Measurements from ENCODE around the gene GRID1. TPM values are rescaled to one million over a fixed set of nuclear protein-coding genes. Genes with fewer than 3 reads are reported as not detected.

Gene GRID1
- total RNA-seq, 1 donor from 2014 or later, result under 0.01 TPM

DNA sequence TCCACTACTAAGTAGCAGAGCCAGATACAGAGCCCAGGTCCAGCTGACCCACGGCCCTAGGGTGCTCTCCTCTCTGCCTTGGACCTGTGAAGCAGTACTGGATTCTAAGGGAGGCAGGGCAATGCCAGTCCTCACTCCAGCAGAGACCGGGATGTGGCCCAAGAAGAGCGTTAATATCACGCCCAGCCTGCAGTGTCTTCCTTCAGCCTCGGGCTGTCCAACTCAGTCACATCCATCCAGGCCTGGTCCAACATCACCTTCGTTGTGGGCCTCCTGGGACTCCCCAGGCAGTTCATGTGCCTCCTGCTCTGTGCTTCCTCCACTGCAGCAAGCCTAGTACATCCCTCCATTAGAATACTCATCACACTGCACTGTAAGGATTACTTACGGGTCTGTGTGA, 114.5 kb downstream of the GRID1 start:
- Histone ChIP-seq H3K36me3 (ENCODE audit: control insufficient read depth, insufficient read depth, low read length) (no peaks in the 10 kb centered on the region), H3K4me3 (ENCODE audit: low read depth, low read length) (no peak overlapping the region), H3K27me3 (ENCODE audit: control insufficient read depth, insufficient read depth, low read length) (no peaks in the 10 kb centered on the region)
- TF ChIP-seq, protein P1, sequence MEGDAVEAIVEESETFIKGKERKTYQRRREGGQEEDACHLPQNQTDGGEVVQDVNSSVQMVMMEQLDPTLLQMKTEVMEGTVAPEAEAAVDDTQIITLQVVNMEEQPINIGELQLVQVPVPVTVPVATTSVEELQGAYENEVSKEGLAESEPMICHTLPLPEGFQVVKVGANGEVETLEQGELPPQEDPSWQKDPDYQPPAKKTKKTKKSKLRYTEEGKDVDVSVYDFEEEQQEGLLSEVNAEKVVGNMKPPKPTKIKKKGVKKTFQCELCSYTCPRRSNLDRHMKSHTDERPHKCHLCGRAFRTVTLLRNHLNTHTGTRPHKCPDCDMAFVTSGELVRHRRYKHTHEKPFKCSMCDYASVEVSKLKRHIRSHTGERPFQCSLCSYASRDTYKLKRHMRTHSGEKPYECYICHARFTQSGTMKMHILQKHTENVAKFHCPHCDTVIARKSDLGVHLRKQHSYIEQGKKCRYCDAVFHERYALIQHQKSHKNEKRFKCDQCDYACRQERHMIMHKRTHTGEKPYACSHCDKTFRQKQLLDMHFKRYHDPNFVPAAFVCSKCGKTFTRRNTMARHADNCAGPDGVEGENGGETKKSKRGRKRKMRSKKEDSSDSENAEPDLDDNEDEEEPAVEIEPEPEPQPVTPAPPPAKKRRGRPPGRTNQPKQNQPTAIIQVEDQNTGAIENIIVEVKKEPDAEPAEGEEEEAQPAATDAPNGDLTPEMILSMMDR (IDR thresholded peaks at IDR 0.05; ENCODE audit: insufficient read depth, low read length, severe bottlenecking), result no peak
- FAIRE-seq, result no peak
- DNase-seq (ENCODE audit: low read depth), result no peak

DNA sequence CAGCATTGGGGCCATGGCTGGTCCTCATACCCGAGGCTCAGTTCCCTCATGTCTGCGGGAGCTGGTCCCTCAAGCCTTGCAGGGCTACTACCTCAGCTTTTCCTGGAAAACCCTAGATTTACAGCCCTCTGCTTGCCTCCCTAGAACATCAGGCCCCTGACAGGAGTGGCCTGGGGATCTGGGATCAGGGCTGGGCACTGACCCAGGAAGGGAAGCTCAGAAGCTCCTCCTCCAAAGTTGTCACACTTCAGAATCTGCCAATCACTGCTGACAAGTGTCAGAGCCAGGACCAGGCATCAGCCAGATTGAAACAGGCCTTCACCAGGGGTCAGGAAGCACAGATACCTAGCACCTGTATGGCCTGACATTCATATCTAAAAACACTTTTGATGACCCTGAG, 115.2 kb downstream of the GRID1 start:
- no peak for DNase-seq (ENCODE audit: low read depth)
- Histone ChIP-seq H3K36me3 (ENCODE audit: control insufficient read depth, insufficient read depth, low read length) (no peaks in the 10 kb centered on the region), H3K4me3 (ENCODE audit: low read depth, low read length) (no peak overlapping the region), H3K27me3 (ENCODE audit: control insufficient read depth, insufficient read depth, low read length) (no peaks in the 10 kb centered on the region)
- TF ChIP-seq, protein P1 (IDR thresholded peaks at IDR 0.05; ENCODE audit: insufficient read depth, low read length, severe bottlenecking), result no peak
- no peak for FAIRE-seq

DNA sequence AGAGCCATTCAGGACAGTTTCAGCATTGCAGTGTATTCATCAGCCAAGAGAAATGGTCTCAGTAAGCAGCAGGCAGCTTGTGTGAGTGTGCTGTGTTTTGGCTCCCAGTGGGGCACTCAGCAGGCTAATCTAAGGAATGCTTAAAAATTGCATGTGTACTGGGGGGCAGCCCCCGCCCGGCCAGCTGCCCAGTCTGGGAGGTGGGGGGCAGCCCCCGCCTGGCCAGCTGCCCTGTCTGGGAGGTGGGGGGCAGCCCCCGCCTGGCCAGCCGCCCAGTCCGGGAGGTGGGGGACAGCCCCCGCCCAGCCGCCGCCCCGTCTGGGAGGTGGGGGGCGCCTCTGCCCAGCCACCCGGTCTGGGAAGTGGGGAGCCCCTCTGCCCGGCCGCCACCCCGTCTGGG, 116.2 kb downstream of the GRID1 start:
- no peak for FAIRE-seq

DNA sequence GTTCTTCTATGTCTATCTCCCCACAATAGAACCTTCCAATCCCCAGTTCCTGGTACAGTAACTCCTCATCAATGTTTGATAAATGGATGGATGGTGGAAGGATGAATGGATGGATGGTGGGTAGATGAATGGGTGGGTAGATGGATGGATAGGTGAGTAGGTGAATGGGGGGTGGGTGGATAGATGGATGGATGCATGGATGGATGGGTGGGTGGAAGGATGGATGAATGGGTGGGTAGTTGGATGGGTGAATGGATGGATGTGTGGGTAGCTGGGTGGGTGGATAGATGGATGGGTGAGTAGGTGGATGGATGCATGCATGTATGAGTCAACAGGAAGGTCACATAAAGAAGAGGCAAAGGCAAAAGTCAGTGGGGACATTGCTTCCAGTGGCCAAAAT, 116.8 kb downstream of the GRID1 start:
- no peaks in the 10 kb centered on the region for H3K36me3 ChIP-seq (ENCODE audit: control insufficient read depth, insufficient read depth, low read length)
- no peak overlapping the region for H3K4me3 ChIP-seq (ENCODE audit: low read depth, low read length)
- FAIRE-seq (no peak), DNase-seq (ENCODE audit: low read depth) (no peak)
- no peaks in the 10 kb centered on the region for H3K27me3 ChIP-seq (ENCODE audit: control insufficient read depth, insufficient read depth, low read length)
- TF ChIP-seq, protein P1 (IDR thresholded peaks at IDR 0.05; ENCODE audit: insufficient read depth, low read length, severe bottlenecking), result no peak

More for the DNA sequence above, 116.2 kb downstream of the GRID1 start:
- Histone ChIP-seq H3K4me3 (ENCODE audit: low read depth, low read length) (no peak overlapping the region), H3K27me3 (ENCODE audit: control insufficient read depth, insufficient read depth, low read length) (no peaks in the 10 kb centered on the region), H3K36me3 (ENCODE audit: control insufficient read depth, insufficient read depth, low read length) (no peaks in the 10 kb centered on the region)
- no peak for DNase-seq (ENCODE audit: low read depth)
- TF ChIP-seq, protein P1 (IDR thresholded peaks at IDR 0.05; ENCODE audit: insufficient read depth, low read length, severe bottlenecking), result no peak

DNA sequence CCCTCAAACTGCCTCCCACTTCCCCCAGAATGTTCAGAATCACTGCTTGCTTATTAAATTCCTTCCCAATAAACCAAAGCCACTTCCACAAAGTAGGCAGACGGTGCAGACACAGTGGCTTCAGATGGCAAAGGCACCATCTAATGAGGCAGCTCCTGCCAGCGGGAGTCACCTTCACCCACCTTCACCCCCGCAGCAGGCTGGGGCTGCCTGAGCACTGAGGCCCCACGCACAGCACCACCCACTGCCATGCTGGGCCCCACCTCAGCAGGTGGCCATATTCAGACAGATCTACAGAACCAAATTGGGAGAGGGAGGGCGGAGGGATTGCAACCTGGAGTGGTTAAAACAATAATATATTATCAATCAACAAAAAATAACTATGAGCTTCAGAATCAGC, 118.5 kb downstream of the GRID1 start:
- Histone ChIP-seq H3K4me3 (ENCODE audit: low read depth, low read length) (no peak overlapping the region), H3K27me3 (ENCODE audit: control insufficient read depth, insufficient read depth, low read length) (no peaks in the 10 kb centered on the region), H3K36me3 (ENCODE audit: control insufficient read depth, insufficient read depth, low read length) (no peaks in the 10 kb centered on the region)
- FAIRE-seq (no peak), DNase-seq (ENCODE audit: low read depth) (no peak)
- TF ChIP-seq, protein P1 (IDR thresholded peaks at IDR 0.05; ENCODE audit: insufficient read depth, low read length, severe bottlenecking), result no peak

DNA sequence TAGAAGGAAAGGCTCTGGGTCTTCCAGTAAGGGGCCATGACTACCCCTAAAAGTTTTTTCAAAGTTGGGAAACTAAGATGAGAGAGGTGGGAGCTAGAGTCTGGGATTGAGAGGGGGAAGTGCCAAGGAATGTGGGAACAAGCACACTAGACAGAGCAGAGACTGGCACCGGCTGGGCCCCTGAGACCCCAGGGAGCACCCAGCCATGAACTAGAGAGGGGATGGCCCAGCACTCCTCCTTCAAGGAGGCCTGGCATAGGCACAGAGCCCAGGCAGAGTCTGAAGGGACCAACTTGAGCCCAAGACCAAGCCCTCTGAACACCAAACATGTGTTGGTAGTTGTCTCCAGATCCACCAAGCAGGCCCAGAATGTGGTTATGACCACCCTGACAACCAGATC, 119.0 kb downstream of the GRID1 start:
- TF ChIP-seq, protein P1 (IDR thresholded peaks at IDR 0.05; ENCODE audit: insufficient read depth, low read length, severe bottlenecking), result no peak
- FAIRE-seq, result no peak
- no peaks in the 10 kb centered on the region for H3K36me3 ChIP-seq (ENCODE audit: control insufficient read depth, insufficient read depth, low read length)
- no peaks in the 10 kb centered on the region for H3K27me3 ChIP-seq (ENCODE audit: control insufficient read depth, insufficient read depth, low read length)
- no peak for DNase-seq (ENCODE audit: low read depth)
- no peak overlapping the region for H3K4me3 ChIP-seq (ENCODE audit: low read depth, low read length)

All from bronchial epithelial cell (primary cell).